Measurements from ENCODE around the gene TBC1D2. TPM values are rescaled to one million over a fixed set of nuclear protein-coding genes. Genes with fewer than 3 reads are reported as not detected.

The TBC1D2 gene
- total and polyA plus RNA-seq, 2 of the 13 experiments (the other 11 are each of a cell fraction or from before 2014, with no cell fraction given), result 2.0 to 2.8 TPM

DNA sequence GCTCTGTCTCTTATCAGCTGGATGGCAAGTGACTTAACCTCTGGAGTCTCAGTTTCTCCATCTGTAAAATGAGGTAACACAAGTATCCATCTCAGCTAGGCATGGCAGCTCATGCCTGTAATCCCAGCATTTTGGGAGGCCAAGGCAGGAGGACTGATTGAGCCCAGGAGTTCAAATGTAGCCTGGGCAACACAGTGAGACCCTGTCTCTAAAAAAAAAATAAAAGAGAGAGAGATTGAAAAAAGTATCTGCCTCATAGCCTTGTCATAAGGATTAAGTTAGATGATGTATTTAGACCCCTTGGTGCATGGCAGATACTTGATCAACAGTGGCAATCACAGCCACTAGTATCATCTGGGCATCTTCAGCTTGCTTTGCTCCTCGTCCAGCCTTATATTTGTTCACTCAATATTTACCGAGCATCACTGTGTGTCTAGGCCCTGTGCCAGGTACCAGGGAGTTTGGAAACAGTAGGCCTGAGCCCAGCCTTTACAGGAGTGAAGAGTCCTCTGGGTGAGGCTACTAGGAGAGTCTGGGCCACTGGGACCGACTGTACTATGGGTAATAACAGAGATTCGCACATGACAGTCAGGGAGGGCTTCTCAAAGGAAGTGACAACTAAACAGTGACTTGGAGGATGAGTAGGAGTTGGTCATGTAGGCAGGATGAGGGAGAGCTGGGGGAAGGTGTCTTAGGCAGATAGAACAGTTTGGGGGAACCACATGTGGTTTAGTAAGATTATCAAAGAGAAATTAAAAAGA lies 97.2 kb downstream of the TBC1D2 start (continued):
- TF ChIP-seq MBNL3 (CRISPR knock-in tag; conservative IDR thresholded peaks at IDR 0.05) (no peak), PAX8 (CRISPR knock-in tag; IDR thresholded peaks at IDR 0.05; ENCODE audit: borderline replicate concordance) (no peak), SKIL (CRISPR knock-in tag; IDR thresholded peaks at IDR 0.05; ENCODE audit: borderline replicate concordance) (peak; percentile 62), EZH2 (conservative IDR thresholded peaks at IDR 0.05; ENCODE audit: low read depth, low read length) (no peak), ZNF251 (CRISPR knock-in tag; IDR thresholded peaks at IDR 0.05) (no peak), ISX (CRISPR knock-in tag; conservative IDR thresholded peaks at IDR 0.05) (no peak), RCOR2 (CRISPR knock-in tag; IDR thresholded peaks at IDR 0.05) (peak; percentile 86), TSC22D2 (CRISPR knock-in tag; IDR thresholded peaks at IDR 0.05; ENCODE audit: borderline replicate concordance) (peak; percentile 37; the same call in 1 of the 2 replicates), GMEB2 (CRISPR knock-in tag; IDR thresholded peaks at IDR 0.05; ENCODE audit: low read depth) (no peak), ARNT2 (CRISPR knock-in tag; IDR thresholded peaks at IDR 0.05; ENCODE audit: low read depth) (no peak), ZBTB3 (CRISPR knock-in tag; IDR thresholded peaks at IDR 0.05; ENCODE audit: borderline replicate concordance, low read depth) (no peak), MXI1 (IDR thresholded peaks at IDR 0.05; ENCODE audit: borderline replicate concordance, low read depth, low read length) (no peak; the same call in 2 of the 3 replicates), REXO4 (CRISPR knock-in tag; IDR thresholded peaks at IDR 0.05; ENCODE audit: borderline replicate concordance) (no peak), TP53 (CRISPR knock-in tag; conservative IDR thresholded peaks at IDR 0.05) (no peak), ZNF562 (CRISPR knock-in tag; IDR thresholded peaks at IDR 0.05; ENCODE audit: borderline replicate concordance) (no peak), ZMAT3 (CRISPR knock-in tag; conservative IDR thresholded peaks at IDR 0.05) (no peak), ZNF841 (CRISPR knock-in tag; IDR thresholded peaks at IDR 0.05; ENCODE audit: borderline replicate concordance) (no peak), ONECUT2 (CRISPR knock-in tag; IDR thresholded peaks at IDR 0.05) (no peak), ATRX (CRISPR knock-in tag; IDR thresholded peaks at IDR 0.05; ENCODE audit: borderline replicate concordance) (no peak), MTA1 (CRISPR knock-in tag; IDR thresholded peaks at IDR 0.05; ENCODE audit: borderline replicate concordance) (no peak), CHD4 (IDR thresholded peaks at IDR 0.05; ENCODE audit: borderline replicate concordance, low read length) (no peak), XBP1 (CRISPR knock-in tag; IDR thresholded peaks at IDR 0.05) (no peak), HNRNPH1 (optimal IDR thresholded peaks at IDR 0.05; ENCODE audit: low read depth, low read length) (no peak), TOE1 (CRISPR knock-in tag; IDR thresholded peaks at IDR 0.05) (no peak), ARID3A (IDR thresholded peaks at IDR 0.05; ENCODE audit: low read depth, low read length) (no peak)
- TF ChIP-seq, protein P1, sequence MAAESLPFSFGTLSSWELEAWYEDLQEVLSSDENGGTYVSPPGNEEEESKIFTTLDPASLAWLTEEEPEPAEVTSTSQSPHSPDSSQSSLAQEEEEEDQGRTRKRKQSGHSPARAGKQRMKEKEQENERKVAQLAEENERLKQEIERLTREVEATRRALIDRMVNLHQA (CRISPR knock-in tag; IDR thresholded peaks at IDR 0.05), result no peak

Measured in HepG2 (cell line).